Measurements from ENCODE around the gene ERFE.

Gene ERFE

DNA sequence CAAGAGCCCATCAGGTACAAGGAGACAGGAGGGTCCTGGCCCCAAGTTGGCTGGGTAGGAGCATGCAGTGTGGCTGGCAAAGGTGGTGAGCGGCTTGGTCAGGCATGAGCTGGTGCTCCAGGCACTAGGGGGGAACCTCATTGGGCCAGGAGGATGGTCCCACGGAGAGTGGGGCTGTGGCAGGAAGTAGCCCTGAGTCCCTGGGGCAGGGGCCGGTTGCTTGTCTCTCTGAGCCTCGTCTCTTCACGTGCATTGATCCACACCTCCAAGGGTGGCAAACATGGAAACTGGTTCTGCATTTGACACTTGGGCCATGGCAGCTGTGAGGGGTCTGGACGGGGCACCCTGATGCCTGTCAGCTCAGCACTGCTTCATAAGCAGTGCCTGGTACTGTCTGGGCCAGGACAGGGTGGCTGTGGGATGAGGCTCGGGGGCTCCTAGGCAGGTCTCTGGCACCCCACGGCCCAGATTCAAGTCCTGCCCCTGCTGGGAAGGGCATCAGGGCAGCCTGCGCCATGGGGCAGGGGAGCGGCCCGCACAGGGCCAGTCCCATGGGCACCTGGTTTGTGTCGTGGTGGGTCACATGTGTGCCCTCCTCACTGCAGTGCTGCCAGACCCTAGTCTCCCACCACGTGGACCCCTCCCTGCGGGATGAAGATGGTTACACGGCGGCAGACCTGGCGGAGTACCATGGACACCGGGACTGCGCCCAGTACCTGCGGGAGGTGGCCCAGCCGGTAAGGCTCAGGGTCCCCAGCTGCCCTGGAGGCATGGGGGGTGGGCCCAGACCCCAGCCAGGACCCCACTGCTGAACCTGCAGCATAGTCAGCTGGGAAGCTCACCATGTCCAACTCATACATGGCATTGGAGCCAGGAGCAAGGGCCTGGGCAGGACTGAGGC lies 42.2 kb upstream of the ERFE start:
- H3K4me3 ChIP-seq (ENCODE audit: low read depth in 1 of 2, low read length in 1 of 2), result no peak overlapping the region
- H3K9me3 ChIP-seq, result no peaks in the 10 kb centered on the region
- TF ChIP-seq, protein P1, sequence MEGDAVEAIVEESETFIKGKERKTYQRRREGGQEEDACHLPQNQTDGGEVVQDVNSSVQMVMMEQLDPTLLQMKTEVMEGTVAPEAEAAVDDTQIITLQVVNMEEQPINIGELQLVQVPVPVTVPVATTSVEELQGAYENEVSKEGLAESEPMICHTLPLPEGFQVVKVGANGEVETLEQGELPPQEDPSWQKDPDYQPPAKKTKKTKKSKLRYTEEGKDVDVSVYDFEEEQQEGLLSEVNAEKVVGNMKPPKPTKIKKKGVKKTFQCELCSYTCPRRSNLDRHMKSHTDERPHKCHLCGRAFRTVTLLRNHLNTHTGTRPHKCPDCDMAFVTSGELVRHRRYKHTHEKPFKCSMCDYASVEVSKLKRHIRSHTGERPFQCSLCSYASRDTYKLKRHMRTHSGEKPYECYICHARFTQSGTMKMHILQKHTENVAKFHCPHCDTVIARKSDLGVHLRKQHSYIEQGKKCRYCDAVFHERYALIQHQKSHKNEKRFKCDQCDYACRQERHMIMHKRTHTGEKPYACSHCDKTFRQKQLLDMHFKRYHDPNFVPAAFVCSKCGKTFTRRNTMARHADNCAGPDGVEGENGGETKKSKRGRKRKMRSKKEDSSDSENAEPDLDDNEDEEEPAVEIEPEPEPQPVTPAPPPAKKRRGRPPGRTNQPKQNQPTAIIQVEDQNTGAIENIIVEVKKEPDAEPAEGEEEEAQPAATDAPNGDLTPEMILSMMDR (IDR thresholded peaks at IDR 0.05), result no peak
- H3K27ac ChIP-seq, result no peak overlapping the region
- no peaks in the 10 kb centered on the region for H3K4me1 ChIP-seq (ENCODE audit: control insufficient read depth in 1 of 2, insufficient read depth in 1 of 2, low read depth in 1 of 2, low read length in 1 of 2)
- H3K36me3 ChIP-seq, result no peaks in the 10 kb centered on the region
- peaks cover 35% of the 10 kb centered on the region for H3K27me3 ChIP-seq

- Histone ChIP-seq H3K4me1 (ENCODE audit: control insufficient read depth in 1 of 2, insufficient read depth in 1 of 2, low read depth in 1 of 2, low read length in 1 of 2) (no peaks in the 10 kb centered on the region), H3K36me3 (no peaks in the 10 kb centered on the region), H3K9me3 (no peaks in the 10 kb centered on the region), H3K27me3 (peaks cover 35% of the 10 kb centered on the region), H3K4me3 (ENCODE audit: low read depth in 1 of 2, low read length in 1 of 2) (no peak overlapping the region), H3K27ac (no peak overlapping the region)
- TF ChIP-seq, protein P1 (IDR thresholded peaks at IDR 0.05), result no peak
These were observed 41.3 kb upstream of the ERFE start for GRCh38 chr2:238117199-238118154.

DNA sequence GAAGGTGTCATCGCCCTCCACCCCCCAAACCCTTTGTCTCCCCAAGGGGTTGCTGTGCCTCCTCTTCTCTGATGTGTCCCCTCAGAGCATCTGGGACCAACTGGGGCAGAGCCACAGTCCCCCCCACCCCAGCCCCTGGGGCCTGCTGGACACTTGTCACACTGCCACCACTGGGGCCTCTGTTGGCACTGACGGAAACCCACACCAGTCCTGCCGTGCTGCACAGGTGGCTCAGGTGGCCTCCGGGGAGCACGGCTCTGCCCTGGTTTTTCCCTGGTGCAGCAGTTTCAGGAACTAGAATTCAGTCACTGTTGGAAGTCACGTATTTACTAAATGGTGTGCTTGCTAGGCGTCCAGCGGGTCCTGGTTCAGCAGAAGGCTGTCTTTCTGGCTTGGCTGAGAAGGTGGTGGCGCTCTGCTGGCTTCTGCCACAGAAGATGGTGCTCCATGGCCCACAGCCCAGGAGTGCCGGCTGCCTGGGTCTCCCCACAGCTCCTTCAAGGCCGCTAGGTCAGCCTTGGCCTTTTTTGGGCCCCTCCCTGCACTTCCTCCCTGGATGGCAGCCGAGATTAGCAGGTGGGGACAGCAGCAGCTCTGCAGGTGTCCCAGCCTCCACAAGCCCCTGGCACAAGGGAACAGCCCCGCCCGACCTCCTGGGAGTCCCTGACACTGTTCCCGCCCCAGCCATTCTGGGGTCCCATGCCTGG lies 38.9 kb upstream of the ERFE start:
- H3K4me1 ChIP-seq (ENCODE audit: control insufficient read depth in 1 of 2, insufficient read depth in 1 of 2, low read depth in 1 of 2, low read length in 1 of 2), result no peaks in the 10 kb centered on the region
- TF ChIP-seq, protein P1 (IDR thresholded peaks at IDR 0.05), result no peak
- H3K36me3 ChIP-seq, result no peaks in the 10 kb centered on the region
- peaks cover 35% of the 10 kb centered on the region for H3K27me3 ChIP-seq
- H3K9me3 ChIP-seq, result no peaks in the 10 kb centered on the region
- no peak overlapping the region for H3K27ac ChIP-seq
- H3K4me3 ChIP-seq (ENCODE audit: low read depth in 1 of 2, low read length in 1 of 2), result no peak overlapping the region

GRCh38 chr2:238120463-238121298 lies 38.1 kb upstream of the ERFE start:
- Histone ChIP-seq H3K4me3 (ENCODE audit: low read depth in 1 of 2, low read length in 1 of 2) (no peak overlapping the region), H3K27me3 (peaks cover 35% of the 10 kb centered on the region), H3K36me3 (no peaks in the 10 kb centered on the region), H3K9me3 (no peaks in the 10 kb centered on the region), H3K4me1 (ENCODE audit: control insufficient read depth in 1 of 2, insufficient read depth in 1 of 2, low read depth in 1 of 2, low read length in 1 of 2) (no peaks in the 10 kb centered on the region), H3K27ac (no peak overlapping the region)
- TF ChIP-seq, protein P1 (IDR thresholded peaks at IDR 0.05), result no peak

All from neutrophil (primary cell).